ENCODE data around the gene GFI1.

DNA sequence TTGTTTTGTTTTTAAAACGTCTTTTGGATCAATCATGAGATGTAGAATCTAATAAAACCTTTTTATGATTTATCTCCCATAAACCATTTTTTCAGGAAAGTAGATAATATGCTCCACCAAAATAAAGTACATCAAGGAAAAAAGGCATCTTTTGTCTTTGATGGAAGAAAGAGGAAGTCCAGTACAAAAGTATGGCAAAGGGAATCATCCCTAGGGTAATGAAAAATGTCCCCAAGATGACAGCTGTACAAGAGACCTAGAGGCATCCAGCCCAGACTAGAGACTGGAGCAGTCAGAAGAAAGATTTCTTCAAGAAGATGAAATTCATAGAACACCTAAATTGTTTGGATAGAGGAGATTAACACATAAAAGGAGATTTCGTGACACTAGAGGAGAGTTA is 32.3 kb upstream of the GFI1 start:
- no peak for TF ChIP-seq EZH2phosphoT487 (IDR thresholded peaks at IDR 0.05; ENCODE audit: insufficient read depth, low read depth)
- TF ChIP-seq EZH2 (IDR thresholded peaks at IDR 0.05; ENCODE audit: insufficient read depth, poor library complexity, severe bottlenecking): no peak

All from GM23248 (cell line).